Glomerular endothelial cell (primary cell): ENCODE data around the gene WSB2. TPM values are rescaled to one million over a fixed set of nuclear protein-coding genes. Genes with fewer than 3 reads are reported as not detected.
"Not testable (repeated sequence)": the region's sequence is repeated elsewhere in the genome, so short reads cannot be mapped to it uniquely, and the experiment has no call there.

Experiments used
- DNase-seq: peaks from one replicate; pipeline ENCODE4 v3.0.0-alpha.2; 2011; ENCODE audit warnings: low read depth, low spot score; ENCODE audit errors: extremely low read depth
- total RNA-seq: library from RNA; depleted of rRNA; stranded (reverse); fragments of >200 nt; gene quantifications from 2 replicates; pipeline ENCODE4 v1.2.3, GENCODE V29; 2015

WSB2 gene
- total RNA-seq, 1 donor from 2014 or later = 83.3 TPM

- no peak for DNase-seq
Observed at GRCh38 chr12:118010903-118011302, 50.1 kb downstream of the WSB2 start.

GRCh38 chr12:117999806-118000205, 61.2 kb downstream of the WSB2 start:
- DNase-seq = not testable (repeated sequence)

- DNase-seq = no peak
Observed at GRCh38 chr12:117998719-117999118, 62.3 kb downstream of the WSB2 start.

GRCh38 chr12:117994551-117995438, 66.2 kb downstream of the WSB2 start:
- no peak for DNase-seq

GRCh38 chr12:117986705-117987469, 74.1 kb downstream of the WSB2 start:
- no peak for DNase-seq

GRCh38 chr12:117985182-117985581, 75.8 kb downstream of the WSB2 start:
- no peak for DNase-seq

Other genes starting within 250 kb of the WSB2 start
- 1.3 and 3.6 TPM in 2 replicates for gene KSR2, start 92.2 kb downstream of the WSB2 start, total RNA-seq
- 10.0 and 14.1 TPM in 2 replicates for gene RFC5, start 44.5 kb downstream of the WSB2 start, total RNA-seq
- gene VSIG10, start 42.8 kb upstream of the WSB2 start, total RNA-seq = 19.6 and 27.3 TPM in 2 replicates
- 182 and 210 TPM in 2 replicates for gene PEBP1, start 74.9 kb upstream of the WSB2 start, total RNA-seq